HG02973 (cell line): Measurements from ENCODE around the gene NELL1.

Source experiments
- ATAC-seq: cut with Tn5 transposase; IDR thresholded peaks from one replicate; pipeline ENCODE4 v1.9.1; 2021; ENCODE audit warnings: moderate library complexity; ENCODE audit not compliant: unreplicated experiment

The NELL1 gene

GRCh38 chr11:21465920-21466319, 796.5 kb downstream of the NELL1 start:
- no peak for ATAC-seq

- ATAC-seq, result no peak
These were observed 801.1 kb downstream of the NELL1 start for GRCh38 chr11:21470521-21470920.

GRCh38 chr11:21472261-21472660, 802.9 kb downstream of the NELL1 start:
- no peak for ATAC-seq

- no peak for ATAC-seq
These were observed 805.1 kb downstream of the NELL1 start for GRCh38 chr11:21474529-21474928.

- no peak for ATAC-seq
These were observed 805.9 kb downstream of the NELL1 start for GRCh38 chr11:21475276-21475675.

- ATAC-seq, result no peak
These were observed 807.2 kb downstream of the NELL1 start for GRCh38 chr11:21476588-21476987.

GRCh38 chr11:21480240-21480639, 810.9 kb downstream of the NELL1 start:
- no peak for ATAC-seq

- no peak for ATAC-seq
These were observed 811.9 kb downstream of the NELL1 start for GRCh38 chr11:21481255-21481654.

- no peak for ATAC-seq
These were observed 814.7 kb downstream of the NELL1 start for GRCh38 chr11:21484039-21484438.

- no peak for ATAC-seq
These were observed 815.6 kb downstream of the NELL1 start for GRCh38 chr11:21485006-21485405.

- no peak for ATAC-seq
These were observed 816.0 kb downstream of the NELL1 start for GRCh38 chr11:21485426-21485825.

- no peak for ATAC-seq
These were observed 820.2 kb downstream of the NELL1 start for GRCh38 chr11:21489416-21490115.

- no peak for ATAC-seq
These were observed 823.5 kb downstream of the NELL1 start for GRCh38 chr11:21492931-21493330.

GRCh38 chr11:21494946-21495345, 825.6 kb downstream of the NELL1 start:
- no peak for ATAC-seq

GRCh38 chr11:21495879-21496278, 826.5 kb downstream of the NELL1 start:
- no peak for ATAC-seq

GRCh38 chr11:21501245-21501644, 831.9 kb downstream of the NELL1 start:
- ATAC-seq, result no peak

GRCh38 chr11:21505070-21505469, 835.7 kb downstream of the NELL1 start:
- ATAC-seq, result no peak

GRCh38 chr11:21511835-21512440, 842.6 kb downstream of the NELL1 start:
- ATAC-seq, result peak; percentile 84

- ATAC-seq, result no peak
These were observed 844.9 kb downstream of the NELL1 start for GRCh38 chr11:21514316-21514715.

GRCh38 chr11:21520244-21520643, 850.9 kb downstream of the NELL1 start:
- ATAC-seq, result no peak

- no peak for ATAC-seq
These were observed 859.8 kb downstream of the NELL1 start for GRCh38 chr11:21529187-21529586.

GRCh38 chr11:21534288-21534687, 864.9 kb downstream of the NELL1 start:
- no peak for ATAC-seq

GRCh38 chr11:21537980-21538379, 868.6 kb downstream of the NELL1 start:
- no peak for ATAC-seq
